ENCODE data around the gene MAN2A1.

MAN2A1 gene

GRCh38 chr5:109706095-109706494 lies 16.4 kb downstream of the MAN2A1 start:
- ChIA-PET CTCF (no interaction called here), POLR2A (no interaction called here)
- Histone ChIP-seq H3K4me3 (ENCODE audit: low read depth, low read length) (no peak overlapping the region), H3K36me3 (ENCODE audit: control insufficient read depth in 2 of 2, insufficient read depth in 1 of 2, low read length in 2 of 2) (no peaks in the 10 kb centered on the region), H3K9me3 (ENCODE audit: control insufficient read depth, insufficient read depth, low read depth, low read length) (no peaks in the 10 kb centered on the region), H3K27ac (ENCODE audit: extremely low read depth, low read depth, low read length) (no peak overlapping the region), H3K4me1 (ENCODE audit: control insufficient read depth, insufficient read depth, low read length) (0 out of 2 replicates have a peak, but pooled peaks cover 5% of the 10 kb centered on the region)
- TF ChIP-seq PRDM10 (tag by site-specific recombination; IDR thresholded peaks at IDR 0.05) (no peak), HIC1 (tag by site-specific recombination; IDR thresholded peaks at IDR 0.05) (no peak), ZBTB49 (tag by site-specific recombination; IDR thresholded peaks at IDR 0.05; ENCODE audit: low read depth) (no peak), ZNF521 (tag by site-specific recombination; IDR thresholded peaks at IDR 0.05) (no peak), ZNF670 (tag by site-specific recombination; IDR thresholded peaks at IDR 0.05; ENCODE audit: low read depth) (no peak), ZNF391 (tag by site-specific recombination; IDR thresholded peaks at IDR 0.05; ENCODE audit: borderline replicate concordance, low read depth) (no peak), ZNF362 (tag by site-specific recombination; IDR thresholded peaks at IDR 0.05) (no peak), ZNF548 (tag by site-specific recombination; IDR thresholded peaks at IDR 0.05) (no peak), ZNF544 (tag by site-specific recombination; IDR thresholded peaks at IDR 0.05) (no peak), ZIC2 (tag by site-specific recombination; IDR thresholded peaks at IDR 0.05) (no peak), ZNF707 (tag by site-specific recombination; IDR thresholded peaks at IDR 0.05) (no peak), SALL2 (tag by site-specific recombination; IDR thresholded peaks at IDR 0.05; ENCODE audit: borderline replicate concordance) (no peak), ZFHX2 (tag by site-specific recombination; conservative IDR thresholded peaks at IDR 0.05) (no peak), ZNF580 (tag by site-specific recombination; IDR thresholded peaks at IDR 0.05) (no peak)
- TF ChIP-seq, protein P1, sequence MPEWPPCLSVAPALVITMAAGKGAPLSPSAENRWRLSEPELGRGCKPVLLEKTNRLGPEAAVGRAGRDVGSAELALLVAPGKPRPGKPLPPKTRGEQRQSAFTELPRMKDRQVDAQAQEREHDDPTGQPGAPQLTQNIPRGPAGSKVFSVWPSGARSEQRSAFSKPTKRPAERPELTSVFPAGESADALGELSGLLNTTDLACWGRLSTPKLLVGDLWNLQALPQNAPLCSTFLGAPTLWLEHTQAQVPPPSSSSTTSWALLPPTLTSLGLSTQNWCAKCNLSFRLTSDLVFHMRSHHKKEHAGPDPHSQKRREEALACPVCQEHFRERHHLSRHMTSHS (tag by site-specific recombination; IDR thresholded peaks at IDR 0.05), result no peak
- TF ChIP-seq, protein P2, sequence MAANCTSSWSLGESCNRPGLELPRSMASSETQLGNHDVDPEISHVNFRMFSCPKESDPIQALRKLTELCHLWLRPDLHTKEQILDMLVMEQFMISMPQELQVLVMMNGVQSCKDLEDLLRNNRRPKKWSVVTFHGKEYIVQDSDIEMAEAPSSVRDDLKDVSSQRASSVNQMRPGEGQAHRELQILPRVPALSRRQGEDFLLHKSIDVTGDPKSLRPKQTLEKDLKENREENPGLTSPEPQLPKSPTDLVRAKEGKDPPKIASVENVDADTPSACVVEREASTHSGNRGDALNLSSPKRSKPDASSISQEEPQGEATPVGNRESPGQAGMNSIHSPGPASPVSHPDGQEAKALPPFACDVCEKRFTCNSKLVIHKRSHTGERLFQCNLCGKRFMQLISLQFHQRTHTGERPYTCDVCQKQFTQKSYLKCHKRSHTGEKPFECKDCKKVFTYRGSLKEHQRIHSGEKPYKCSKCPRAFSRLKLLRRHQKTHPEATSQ (tag by site-specific recombination; IDR thresholded peaks at IDR 0.05), result no peak
- TF ChIP-seq, protein P3, sequence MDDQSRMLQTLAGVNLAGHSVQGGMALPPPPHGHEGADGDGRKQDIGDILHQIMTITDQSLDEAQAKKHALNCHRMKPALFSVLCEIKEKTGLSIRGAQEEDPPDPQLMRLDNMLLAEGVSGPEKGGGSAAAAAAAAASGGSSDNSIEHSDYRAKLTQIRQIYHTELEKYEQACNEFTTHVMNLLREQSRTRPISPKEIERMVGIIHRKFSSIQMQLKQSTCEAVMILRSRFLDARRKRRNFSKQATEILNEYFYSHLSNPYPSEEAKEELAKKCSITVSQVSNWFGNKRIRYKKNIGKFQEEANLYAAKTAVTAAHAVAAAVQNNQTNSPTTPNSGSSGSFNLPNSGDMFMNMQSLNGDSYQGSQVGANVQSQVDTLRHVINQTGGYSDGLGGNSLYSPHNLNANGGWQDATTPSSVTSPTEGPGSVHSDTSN (CRISPR knock-in tag; IDR thresholded peaks at IDR 0.05), result no peak
